Gastrocnemius medialis (tissue), 4 donors: ENCODE measurements around the gene DDR2. TPM values are rescaled to one million over a fixed set of nuclear protein-coding genes. Genes with fewer than 3 reads are reported as not detected.
A peak's percentile ranks its signal among the peaks of the same experiment; 100 is the strongest.

ENCODE experiments used
- ATAC-seq, 2 donors: fragments of 150-250 bp; one replicate each; pipeline ENCODE4 v1.9.1; 2016
- DNase-seq, 2 donors: peaks; one replicate each; pipeline ENCODE4 v3.0.0-alpha.2; 2019
- H3K27ac ChIP-seq, 4 donors: fragments of 200-600 bp; sonication (generic); 1 replicate in 1 of 4; 2 replicates in 3 of 4; pipeline ENCODE4 v1.5.1; 2016 to 2018; ENCODE audit warnings: mild to moderate bottlenecking in 2 of 4, moderate library complexity in 1 of 4
- H3K27me3 ChIP-seq, 3 donors: fragments of 200-600 bp; sonication (generic) in 2 of 3; 1 replicate in 1 of 3; 2 replicates in 2 of 3; pipeline versions ENCODE4 v1.5.1 to v1.6.0; 2016 to 2019; ENCODE audit warnings: mild to moderate bottlenecking in 1 of 3, moderate library complexity in 1 of 3
- H3K36me3 ChIP-seq, 2 donors: fragments of 200-600 bp; sonication (generic) in 1 of 2; one replicate each; pipeline ENCODE4 v1.5.1; 2017 to 2018
- H3K4me1 ChIP-seq, 2 donors: fragments of 200-600 bp; sonication (generic) in 1 of 2; one replicate each; pipeline ENCODE4 v1.5.1; 2016 to 2017; ENCODE audit warnings: mild to moderate bottlenecking in 2 of 2
- H3K4me3 ChIP-seq, 4 donors: fragments of 200-600 bp; sonication (generic) in 3 of 4; 1 replicate in 1 of 4; 2 replicates in 3 of 4; pipeline ENCODE4 v1.5.1; 2016 to 2019; ENCODE audit warnings: mild to moderate bottlenecking in 2 of 4
- H3K9me3 ChIP-seq, 3 donors: fragments of 200-600 bp; sonication (generic) in 2 of 3; 1 replicate in 1 of 3; 2 replicates in 2 of 3; pipeline ENCODE4 v1.5.1; 2016 to 2019
- POLR2A ChIP-seq, 2 donors: fragments of 450-650 bp; IDR thresholded peaks; one replicate each; pipeline ENCODE4 v1.6.1; 2017; ENCODE audit warnings: antibody characterized with exemption in 2 of 2, mild to moderate bottlenecking in 2 of 2, moderate library complexity in 2 of 2
- in situ Hi-C, 4 donors: fragments of 200-750 bp; cut with MboI; loops; one replicate each; pipeline versions ENCODE4 v1.15.0 to v1.8.0; 2017; ENCODE audit warnings: low sequenced_read_pairs in 4 of 4
- intact Hi-C: fragments of 100-400 bp; cut with DNase I; formaldehyde crosslinking; loops from one replicate; pipeline ENCODE4 v1.15.1; 2023; ENCODE audit warnings: low total_unique reads
- total RNA-seq, 4 donors: library from RNA; depleted of rRNA; stranded (reverse); fragments of >200 nt; gene quantifications; one replicate each; pipeline versions ENCODE4 v1.1.0 to v1.2.3, GENCODE V29; 2016
- TF ChIP-seq, protein P1 (sequence below), 5 experiments: fragments of 450-650 bp in 3 of 5; fragments of 200-600 bp in 2 of 5; sonication (generic) in 2 of 5; IDR thresholded peaks in 4 of 5; conservative IDR thresholded peaks in 1 of 5; 1 replicate in 4 of 5; 2 replicates in 1 of 5; pipeline ENCODE4 v1.5.1; 2016 to 2019; ENCODE audit warnings: antibody characterized with exemption in 5 of 5, mild to moderate bottlenecking in 3 of 5, moderate library complexity in 3 of 5

Gene DDR2
- total RNA-seq, 4 donors from 2014 or later, result 9.8 to 15.4 (median 10.6) TPM

DNA sequence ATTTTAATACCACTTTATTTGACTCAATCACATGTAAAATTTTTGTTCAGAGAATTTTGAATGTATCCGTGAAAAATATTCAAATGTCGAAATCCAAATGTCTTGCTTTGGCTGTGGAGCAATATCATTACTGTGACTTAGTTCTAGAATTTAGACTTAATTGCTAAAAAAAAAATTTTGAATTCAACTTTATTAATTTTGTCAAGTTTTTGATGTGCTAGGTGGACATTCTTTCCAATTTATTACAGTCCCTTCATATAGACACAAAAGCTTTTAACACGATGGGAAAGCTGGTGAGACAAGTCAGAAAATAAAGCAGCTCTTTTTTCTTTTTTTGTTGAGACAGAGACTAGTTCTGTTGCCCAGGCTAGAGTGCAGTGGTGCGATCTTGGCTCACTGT is 62.6 kb downstream of the DDR2 start:
- DNase-seq (no peak), ATAC-seq (no peak)
- in situ Hi-C loops, result no loop called here
- Histone ChIP-seq H3K27ac (peak overlapping the region in 3 of 4 donors; percentile 67 to 70 (median 68)), H3K4me1 (peaks cover 19 to 36% of the 10 kb centered on the region in 2 donors), H3K4me3 (no peak overlapping the region), H3K9me3 (no peaks in the 10 kb centered on the region), H3K36me3 (no peaks in the 10 kb centered on the region), H3K27me3 (no peaks in the 10 kb centered on the region)
- TF ChIP-seq, protein P1, sequence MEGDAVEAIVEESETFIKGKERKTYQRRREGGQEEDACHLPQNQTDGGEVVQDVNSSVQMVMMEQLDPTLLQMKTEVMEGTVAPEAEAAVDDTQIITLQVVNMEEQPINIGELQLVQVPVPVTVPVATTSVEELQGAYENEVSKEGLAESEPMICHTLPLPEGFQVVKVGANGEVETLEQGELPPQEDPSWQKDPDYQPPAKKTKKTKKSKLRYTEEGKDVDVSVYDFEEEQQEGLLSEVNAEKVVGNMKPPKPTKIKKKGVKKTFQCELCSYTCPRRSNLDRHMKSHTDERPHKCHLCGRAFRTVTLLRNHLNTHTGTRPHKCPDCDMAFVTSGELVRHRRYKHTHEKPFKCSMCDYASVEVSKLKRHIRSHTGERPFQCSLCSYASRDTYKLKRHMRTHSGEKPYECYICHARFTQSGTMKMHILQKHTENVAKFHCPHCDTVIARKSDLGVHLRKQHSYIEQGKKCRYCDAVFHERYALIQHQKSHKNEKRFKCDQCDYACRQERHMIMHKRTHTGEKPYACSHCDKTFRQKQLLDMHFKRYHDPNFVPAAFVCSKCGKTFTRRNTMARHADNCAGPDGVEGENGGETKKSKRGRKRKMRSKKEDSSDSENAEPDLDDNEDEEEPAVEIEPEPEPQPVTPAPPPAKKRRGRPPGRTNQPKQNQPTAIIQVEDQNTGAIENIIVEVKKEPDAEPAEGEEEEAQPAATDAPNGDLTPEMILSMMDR (IDR thresholded peaks at IDR 0.05 in 4 of 5, conservative IDR thresholded peaks at IDR 0.05 in 1 of 5), result no peak
- intact Hi-C loops, result loop anchor here (5.0 kb wide), 1 partner anchor 63 kb away; the partner anchor contains the start of gene DDR2

DNA sequence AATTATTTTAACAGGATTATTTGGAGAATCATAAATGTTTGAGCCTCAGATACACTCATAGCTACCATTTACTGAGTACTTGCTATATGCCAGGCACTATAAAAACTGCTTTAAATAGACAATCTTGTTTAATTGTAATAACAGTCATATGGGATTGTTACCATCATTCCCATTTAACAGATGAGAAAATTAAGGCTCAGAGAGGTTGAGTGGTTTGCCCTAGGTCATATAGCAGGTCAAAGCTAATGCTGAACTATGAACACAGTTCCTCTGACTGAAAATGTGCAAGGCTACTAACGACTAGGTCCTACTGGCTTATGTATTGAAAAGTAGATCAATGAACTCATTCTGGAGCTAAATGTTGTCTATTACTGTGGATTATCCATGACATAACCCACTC is 63.4 kb downstream of the DDR2 start:
- H3K4me1 ChIP-seq, result peaks cover 19 to 32% of the 10 kb centered on the region in 2 donors
- intact Hi-C loops, result loop anchor here (5.0 kb wide), 1 partner anchor 63 kb away; the partner anchor contains the start of gene DDR2

DNA sequence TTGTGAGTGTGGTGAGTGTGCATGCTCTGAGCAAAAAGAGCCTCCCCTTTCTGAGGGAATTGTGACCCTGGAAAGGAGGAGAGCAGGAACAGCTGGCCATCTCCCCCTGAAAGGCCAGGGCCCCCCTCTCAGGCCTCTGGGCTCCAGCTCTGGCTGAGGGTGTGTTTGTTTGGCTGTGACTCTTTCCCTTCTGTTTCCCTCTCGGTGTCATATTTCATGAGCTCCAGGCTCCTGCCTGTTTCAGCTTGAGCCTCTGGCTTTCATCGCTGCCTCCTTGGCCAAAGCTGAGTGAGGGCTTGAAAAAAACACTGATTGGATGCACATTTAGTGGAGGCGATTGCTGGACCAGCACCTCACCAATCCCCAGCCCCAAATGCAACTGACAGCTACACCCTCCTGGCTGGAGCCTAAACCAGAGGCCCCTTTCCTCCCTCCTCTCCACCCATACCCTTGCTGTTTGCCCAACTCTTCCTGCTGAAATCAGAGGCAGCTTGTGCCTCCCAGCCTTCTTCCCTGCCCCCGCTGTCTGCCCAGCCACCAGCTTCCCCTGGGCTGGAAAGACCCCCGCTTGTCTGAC is 64.1 kb downstream of the DDR2 start:
- H3K36me3 ChIP-seq, result no peaks in the 10 kb centered on the region
- peaks cover 19 to 26% of the 10 kb centered on the region in 2 donors for H3K4me1 ChIP-seq
- intact Hi-C loops, result loop anchor here (5.0 kb wide), 1 partner anchor 64 kb away; the partner anchor contains the start of gene DDR2
- H3K27ac ChIP-seq, result peak overlapping the region; percentile 51 to 70 (median 68)
- TF ChIP-seq, protein P1 (IDR thresholded peaks at IDR 0.05 in 4 of 5, conservative IDR thresholded peaks at IDR 0.05 in 1 of 5), result no peak
- TF ChIP-seq POLR2A (IDR thresholded peaks at IDR 0.05), result no peak
- in situ Hi-C loops, result no loop called here
- no peaks in the 10 kb centered on the region for H3K9me3 ChIP-seq
- H3K4me3 ChIP-seq, result peak overlapping the region in 1 of 4 donors; percentile 8
- ATAC-seq (peak; percentile 98 to 99), DNase-seq (peak; percentile 65 to 78)
- no peaks in the 10 kb centered on the region for H3K27me3 ChIP-seq

More for the DNA sequence above, 63.4 kb downstream of the DDR2 start:
- H3K27me3 ChIP-seq, result no peaks in the 10 kb centered on the region
- no peaks in the 10 kb centered on the region for H3K36me3 ChIP-seq
- H3K27ac ChIP-seq, result peak overlapping the region; percentile 51 to 70 (median 68)
- DNase-seq (no peak), ATAC-seq (no peak)
- in situ Hi-C loops, result no loop called here
- no peaks in the 10 kb centered on the region for H3K9me3 ChIP-seq
- TF ChIP-seq, protein P1 (IDR thresholded peaks at IDR 0.05 in 4 of 5, conservative IDR thresholded peaks at IDR 0.05 in 1 of 5), result no peak
- TF ChIP-seq POLR2A (IDR thresholded peaks at IDR 0.05), result no peak
- H3K4me3 ChIP-seq, result no peak overlapping the region

DNA sequence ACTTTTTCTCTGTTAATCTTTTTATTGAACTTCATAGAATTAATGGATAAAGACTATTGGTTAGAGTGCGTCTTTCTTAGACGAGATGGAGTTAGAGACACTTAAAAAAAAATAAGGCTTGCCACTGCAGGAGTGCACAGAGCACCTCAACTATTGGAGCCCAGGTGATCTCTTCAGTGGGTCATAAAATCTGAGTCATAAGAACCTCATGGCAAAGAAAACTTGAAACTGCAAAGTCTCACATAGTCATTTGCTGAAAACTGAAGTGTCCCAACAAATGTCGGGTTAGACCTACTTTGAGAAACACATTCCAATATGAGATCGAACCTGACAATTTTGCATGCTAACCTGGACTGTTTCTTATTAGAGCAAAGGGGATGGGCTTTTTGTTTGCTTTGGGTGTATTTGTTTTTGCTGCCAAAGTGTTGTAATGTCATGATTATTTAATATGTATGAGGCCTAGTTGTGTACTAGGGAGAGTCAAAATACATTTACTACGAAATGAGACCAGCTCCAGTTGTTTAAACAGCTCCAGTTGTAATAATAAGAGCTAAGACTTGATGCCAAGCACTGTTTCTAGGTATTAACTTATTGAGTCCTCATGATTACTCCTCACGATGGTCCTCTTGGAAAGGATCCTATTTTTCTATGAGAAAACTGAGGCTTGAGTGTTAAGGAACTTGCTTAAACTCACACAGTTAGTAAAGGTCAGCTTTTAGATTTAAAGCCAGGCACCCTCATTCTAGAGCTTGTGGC is 65.1 kb downstream of the DDR2 start:
- Histone ChIP-seq H3K36me3 (no peaks in the 10 kb centered on the region), H3K4me3 (no peak overlapping the region), H3K9me3 (no peaks in the 10 kb centered on the region), H3K27ac (peak overlapping the region; percentile 51 to 70 (median 68)), H3K4me1 (peaks cover 19 to 22% of the 10 kb centered on the region in 2 donors), H3K27me3 (no peaks in the 10 kb centered on the region)
- no peak for DNase-seq
- TF ChIP-seq, protein P1 (IDR thresholded peaks at IDR 0.05 in 4 of 5, conservative IDR thresholded peaks at IDR 0.05 in 1 of 5), result no peak
- no peak for TF ChIP-seq POLR2A (IDR thresholded peaks at IDR 0.05)
- intact Hi-C loops (loop anchor here (5.0 kb wide), 1 partner anchor 65 kb away; the partner anchor contains the start of gene DDR2), in situ Hi-C loops (no loop called here)
- no peak for ATAC-seq
